Erythroblast (primary cell): Measurements from ENCODE around the gene GNG7.
A peak's percentile ranks its signal among the peaks of the same experiment; 100 is the strongest.

Experiments
- DNase-seq, 2 experiments: peaks; one replicate each; lab custom pipeline; 2025; lab: John Stamatoyannopoulos, UW
- GATA1 ChIP-seq: IDR thresholded peaks from 2 replicates; pipeline ENCODE4 v1.6.1; 2011; ENCODE audit warnings: low read depth, mild to moderate bottlenecking, control low read depth, low read length, moderate library complexity
- POLR2A ChIP-seq: IDR thresholded peaks from 2 replicates; pipeline ENCODE4 v1.6.1; 2011; ENCODE audit warnings: mild to moderate bottlenecking, low read length

The GNG7 gene

DNA sequence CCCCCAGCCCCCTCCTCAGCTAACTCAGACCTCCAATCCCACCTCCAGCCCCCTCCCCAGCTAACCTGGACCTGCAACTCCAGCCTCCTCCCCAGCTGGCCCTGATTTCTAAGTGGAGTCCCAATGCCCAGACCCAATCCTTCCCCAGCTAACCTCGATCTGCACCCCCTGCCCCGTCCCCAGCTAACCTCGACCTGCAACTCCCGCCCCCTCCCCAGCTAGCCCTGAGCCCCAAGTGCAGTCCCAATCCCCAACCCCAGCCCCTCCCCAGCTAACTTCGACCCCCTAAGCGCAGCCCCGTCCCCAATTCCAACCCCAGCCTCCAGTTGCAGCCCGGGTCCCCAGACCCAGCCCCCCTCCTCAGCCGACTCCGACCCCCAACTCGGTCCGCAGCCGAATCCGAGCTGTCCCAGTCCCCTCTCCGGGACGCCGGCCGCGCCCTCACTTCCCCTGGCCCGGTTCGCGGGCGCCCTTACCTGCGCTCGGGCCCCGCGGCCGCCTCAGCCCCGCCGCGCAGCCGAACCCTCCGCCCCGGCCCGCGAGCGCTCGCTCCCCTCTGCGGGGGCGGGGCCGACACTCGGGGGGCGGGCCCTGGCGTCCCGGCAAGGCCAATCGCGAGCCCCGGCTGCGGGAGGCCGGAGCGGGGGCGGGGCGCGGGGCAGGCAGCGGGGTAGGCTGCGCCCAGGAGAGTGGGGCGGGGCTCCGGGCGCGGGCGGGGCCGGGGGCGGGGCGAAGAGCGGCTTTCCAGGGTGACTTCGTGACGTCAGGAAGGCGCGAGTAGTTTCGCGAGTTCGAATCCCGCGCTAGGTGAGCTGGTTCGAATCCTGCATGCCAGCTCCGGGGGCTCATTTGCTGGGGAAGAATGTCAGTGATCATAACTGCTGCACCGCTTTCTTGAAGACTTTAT, at the start of gene GNG7:
TSS of gene GNG7 (minus strand) at position 525 of the 907 bp plus-strand sequence. CDS start 182,006 bp downstream, outside the sequence.
- TF ChIP-seq POLR2A: no peak
- no peak for TF ChIP-seq GATA1
- peak; percentile 93 to 96 for DNase-seq

DNA sequence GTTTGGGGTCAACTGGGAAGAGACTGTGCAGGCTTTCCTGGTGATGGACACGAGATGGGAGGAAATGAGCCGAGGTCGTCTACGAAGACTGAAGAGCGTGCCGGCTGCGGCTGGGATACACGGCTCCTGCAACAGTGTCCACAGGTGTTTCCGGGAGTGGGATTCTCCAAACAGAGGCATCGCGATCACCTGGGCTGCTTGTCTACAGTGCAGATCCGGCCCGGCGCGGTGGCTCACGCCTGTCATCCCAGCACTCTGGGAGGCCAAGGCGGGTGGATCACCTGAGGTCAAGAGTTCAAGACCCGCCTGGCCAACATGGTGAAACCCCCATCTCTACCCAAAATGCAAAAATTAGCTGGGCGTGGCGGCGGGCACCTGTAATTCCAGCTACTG, 48.9 kb upstream of the GNG7 start:
- no peak for DNase-seq
- TF ChIP-seq GATA1 (no peak), POLR2A (no peak)

DNA sequence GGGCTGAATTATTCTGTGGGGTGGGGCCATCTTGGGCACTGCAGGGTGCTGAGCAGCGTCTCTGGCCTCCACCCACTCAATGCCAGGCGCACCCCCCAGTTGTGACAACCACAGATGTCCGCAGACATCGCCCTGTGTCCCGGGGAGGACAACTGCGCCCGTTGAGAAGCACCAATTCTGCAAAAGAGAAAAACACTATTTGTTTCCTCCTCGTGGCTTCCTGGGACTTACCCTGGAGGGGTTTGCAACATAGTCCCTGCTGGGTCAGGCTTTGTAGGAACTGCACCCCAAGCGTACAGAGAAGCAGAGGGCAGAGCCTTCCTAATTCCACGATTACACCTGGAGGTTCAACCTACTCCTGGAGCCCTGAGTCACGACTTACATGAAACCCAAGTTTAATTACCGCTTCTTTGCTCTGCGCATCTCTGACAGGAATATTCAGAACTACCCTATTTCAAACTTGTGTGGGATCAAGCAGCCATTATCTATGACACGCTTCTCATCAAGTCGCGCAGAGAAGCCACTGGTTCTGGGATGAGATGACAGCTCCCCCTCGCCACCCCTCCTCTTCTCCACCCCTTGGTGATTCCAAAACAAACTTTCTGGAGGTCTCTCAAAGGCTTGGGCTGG, 48.4 kb upstream of the GNG7 start:
- TF ChIP-seq POLR2A (no peak), GATA1 (no peak)
- DNase-seq: no peak

DNA sequence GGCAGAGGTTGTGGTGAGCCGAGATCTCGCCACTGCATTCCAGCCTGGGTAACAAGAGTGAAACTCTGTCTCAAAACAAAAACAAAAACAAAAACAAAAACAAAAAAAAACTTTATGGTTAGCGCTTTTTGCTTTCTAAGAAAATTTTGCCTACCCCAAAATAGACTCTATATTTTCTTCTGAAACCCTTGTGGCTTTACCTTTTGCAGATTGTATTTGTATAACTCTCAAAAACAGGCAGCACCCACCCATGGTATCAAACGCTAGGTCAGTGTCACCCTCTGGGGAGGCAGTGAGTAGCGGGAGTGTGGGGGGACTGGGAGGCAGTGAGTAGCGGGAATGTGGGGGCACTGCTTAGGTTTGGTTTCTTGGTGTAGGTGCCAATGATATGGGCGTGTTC, 44.9 kb upstream of the GNG7 start:
- no peak for DNase-seq
- no peak for TF ChIP-seq POLR2A
- no peak for TF ChIP-seq GATA1

DNA sequence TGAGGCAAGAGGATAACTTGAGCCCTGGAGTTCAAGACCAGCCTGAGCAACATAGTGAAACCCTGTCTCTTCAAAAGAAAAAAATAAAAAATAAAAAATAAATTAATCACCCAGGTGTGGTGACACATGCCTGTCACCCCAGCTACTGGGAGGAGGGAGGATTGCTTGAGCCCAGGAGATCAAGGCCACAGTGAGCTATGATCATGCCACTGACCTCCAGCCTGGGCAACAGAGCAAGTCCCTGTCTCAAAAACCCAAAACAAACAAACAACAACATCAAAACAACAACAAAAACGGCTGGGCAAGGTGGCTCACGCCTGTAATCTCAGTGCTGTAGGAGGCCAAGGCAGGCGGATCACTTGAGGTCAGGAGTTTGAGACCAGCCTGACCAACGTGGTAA, 41.6 kb upstream of the GNG7 start:
- TF ChIP-seq GATA1 (no peak), POLR2A (no peak)
- DNase-seq: no peak

DNA sequence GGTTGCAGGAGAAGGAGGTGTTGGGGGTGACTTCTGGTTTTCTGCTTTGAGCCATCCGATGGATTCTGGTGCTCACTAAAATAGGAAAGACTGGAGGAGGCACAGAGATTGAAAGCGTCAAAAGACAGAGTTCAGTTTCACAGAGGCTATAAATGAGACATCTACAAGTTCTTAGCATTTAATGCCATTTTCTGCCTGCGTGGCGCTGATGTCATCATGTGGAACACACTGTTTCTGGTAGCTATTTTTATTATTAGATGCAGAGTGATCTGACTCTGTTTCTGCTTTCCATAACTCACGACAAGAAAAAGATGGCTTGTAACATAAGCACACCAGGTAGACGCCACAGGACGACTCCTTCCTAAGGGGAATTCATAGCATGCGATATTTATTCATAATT, 40.6 kb upstream of the GNG7 start:
- TF ChIP-seq GATA1 (no peak), POLR2A (no peak)
- DNase-seq: no peak

DNA sequence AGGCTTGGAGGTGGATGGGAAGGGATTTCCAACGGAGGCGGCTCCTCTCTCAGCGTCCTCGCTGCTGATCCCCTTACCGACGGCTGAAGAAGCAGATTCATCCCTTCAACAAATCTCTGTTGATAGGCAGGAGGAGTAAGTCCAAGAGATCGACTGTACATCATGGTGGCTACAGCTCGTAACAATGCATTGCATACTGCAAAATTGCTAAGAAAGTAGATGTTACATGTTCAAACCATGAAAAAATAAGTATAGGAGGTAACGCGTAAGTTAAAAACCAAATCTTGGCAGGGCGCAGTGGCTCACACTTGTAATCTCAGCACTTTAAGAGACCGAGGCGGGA, 37.8 kb upstream of the GNG7 start:
- no peak for TF ChIP-seq POLR2A
- TF ChIP-seq GATA1: no peak
- no peak for DNase-seq

DNA sequence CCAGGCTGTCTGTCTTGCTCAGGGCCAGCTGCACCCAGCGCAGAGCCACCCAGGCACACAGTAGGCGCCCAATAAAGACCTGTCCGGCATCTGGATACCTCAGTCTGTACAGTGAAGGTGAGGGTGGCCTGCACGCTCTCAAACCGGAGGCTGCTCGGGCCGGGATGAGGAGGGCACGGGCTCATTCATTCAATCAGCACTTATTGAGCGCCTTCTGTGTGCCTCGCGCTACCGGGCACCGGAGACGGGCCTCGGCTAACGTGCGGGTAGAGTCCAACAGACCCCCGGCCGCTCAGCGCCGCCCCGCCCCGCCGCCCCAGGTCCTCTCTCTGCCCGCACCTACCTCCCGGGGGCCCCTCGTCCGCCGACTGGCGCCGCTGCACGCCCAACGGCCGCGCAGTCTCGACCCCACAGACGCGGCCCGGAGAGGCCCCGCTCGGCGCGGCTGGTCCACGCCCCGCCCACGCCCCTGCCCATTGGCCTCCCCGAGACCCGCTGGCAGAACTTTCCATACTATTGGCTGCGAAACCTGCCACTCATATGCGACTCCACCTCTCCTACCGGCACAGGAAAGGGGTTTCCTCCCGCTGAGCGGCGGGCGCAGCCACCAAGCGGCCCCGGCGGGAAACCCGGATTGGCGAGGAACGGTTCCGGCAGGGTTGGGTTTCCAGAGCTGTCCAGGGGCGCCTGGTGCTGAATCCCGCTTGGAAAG, 37.3 kb upstream of the GNG7 start, which contains the start of gene SLC39A3:
TSS of gene SLC39A3 (minus strand) at position 416 of the 712 bp plus-strand sequence. CDS start 2,760 bp downstream, outside the sequence.
- TF ChIP-seq POLR2A (peak; percentile 40), GATA1 (no peak)

DNA sequence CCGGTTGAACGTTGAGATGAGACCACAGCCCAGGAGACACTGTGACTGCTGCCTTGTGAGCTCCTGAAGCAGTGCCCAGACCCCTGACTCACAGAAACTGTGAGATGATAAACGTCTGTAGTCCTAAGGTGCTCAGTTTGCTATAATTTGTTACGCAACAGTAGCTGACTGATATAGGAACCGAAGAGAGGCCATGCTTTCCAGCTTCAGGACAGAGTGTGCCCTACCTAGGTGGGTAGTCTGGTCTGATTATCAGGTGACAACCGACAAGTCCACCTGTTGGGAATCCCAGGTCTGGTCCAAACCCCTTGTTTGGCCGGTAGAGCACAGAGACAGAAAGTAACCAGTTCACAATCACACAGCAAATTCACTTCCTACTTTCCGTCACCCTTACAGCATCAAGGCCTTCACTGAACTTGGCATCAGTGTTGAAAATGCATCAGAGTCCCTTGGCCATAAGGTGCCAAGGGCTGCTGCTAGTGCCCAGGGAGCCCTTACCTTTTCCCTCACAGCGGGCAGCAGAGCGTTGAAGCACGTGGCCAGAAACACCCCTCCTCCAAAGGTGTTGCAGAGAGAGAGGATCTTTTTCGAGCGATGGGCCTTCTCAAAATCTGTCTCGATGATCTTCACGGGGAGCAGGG, 34.2 kb upstream of the GNG7 start:
- DNase-seq: no peak
- no peak for TF ChIP-seq GATA1
- peak; percentile 31 for TF ChIP-seq POLR2A

More for the DNA sequence above, 37.3 kb upstream of the GNG7 start, which contains the start of gene SLC39A3:
- peak; percentile 99 for DNase-seq

DNA sequence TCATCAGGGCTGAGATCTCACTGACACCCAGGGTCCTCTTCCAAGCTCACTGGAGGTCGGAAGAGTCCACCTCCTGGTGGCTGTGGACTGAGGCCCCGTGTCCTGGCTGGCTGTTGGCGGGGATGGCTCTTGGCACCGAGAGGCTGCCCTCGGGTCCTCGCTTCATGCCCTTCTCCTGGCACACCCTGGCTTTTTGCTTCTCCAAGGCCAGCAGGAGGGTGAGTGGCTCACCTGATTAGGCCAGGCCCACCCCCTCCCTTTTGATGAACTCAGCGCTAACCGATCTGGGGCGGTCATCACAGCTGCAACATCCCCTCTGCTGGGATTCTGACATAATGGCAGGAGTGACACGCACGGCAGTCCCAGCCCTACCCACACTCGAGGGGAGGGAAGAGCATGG, 32.9 kb upstream of the GNG7 start:
- no peak for DNase-seq

DNA sequence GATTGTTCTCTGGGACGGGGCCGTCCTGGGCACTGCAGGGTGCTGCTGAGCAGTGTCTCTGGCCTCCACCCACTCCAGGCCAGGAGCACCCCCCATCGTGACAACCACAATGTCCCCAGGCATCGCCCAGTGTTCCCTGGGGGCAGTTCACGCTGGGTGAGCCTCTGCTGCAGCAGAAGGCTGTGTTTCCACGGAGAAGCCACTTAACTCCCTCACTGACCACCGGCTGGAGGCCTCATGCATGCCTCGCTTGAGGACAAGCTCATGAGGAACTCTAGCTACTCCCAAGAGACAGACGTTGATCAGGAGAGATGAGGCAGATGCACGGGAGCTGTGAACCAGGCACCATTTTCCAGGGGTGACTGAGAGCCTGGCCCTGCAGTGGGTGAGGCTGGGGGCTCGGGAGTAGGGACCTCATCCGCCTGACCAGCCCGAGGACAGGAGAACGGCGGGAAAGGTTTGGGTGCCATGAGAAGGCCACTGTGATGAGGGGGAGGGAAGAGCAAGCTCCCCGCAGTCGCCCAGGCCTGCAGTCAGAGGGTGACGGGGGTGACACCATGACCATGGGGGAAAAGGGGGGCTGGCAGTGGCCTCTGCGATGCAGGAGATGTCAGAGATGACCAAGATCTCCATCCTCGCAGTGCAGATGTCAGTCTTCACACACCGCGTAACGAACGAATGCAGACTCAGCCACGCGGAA, 32.2 kb upstream of the GNG7 start:
- no peak for DNase-seq

More for the DNA sequence above, 32.9 kb upstream of the GNG7 start:
- TF ChIP-seq POLR2A (no peak), GATA1 (no peak)

DNA sequence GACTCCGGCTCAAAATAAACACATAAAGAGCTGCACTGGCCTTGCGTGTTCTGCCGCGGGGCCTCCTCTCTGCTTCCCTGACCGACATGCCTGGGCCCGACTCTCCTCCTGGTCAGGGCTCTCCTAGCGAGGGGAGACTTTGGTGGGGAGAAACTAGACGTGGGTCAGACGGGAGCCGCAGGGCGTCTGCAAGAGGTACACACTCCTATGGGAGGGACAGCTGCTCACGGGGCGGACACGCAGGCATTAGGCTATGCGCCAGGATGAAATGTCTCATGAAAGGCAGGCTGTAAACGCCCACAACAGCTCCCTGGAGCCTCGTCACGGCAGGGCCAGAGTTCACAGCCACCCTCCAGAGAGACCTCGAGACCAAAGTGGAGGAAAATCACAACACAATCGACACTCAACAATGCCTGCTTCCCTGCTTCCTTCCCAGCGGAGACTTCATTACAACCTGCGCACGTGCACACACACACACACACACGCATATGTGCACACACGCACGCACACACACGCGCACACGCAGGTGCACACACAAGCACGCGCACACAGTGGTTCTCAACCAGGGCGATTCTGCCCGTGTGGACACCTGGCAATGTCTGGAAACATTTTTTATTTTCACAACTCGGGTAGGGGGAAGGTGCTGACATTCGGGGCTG, 31.6 kb upstream of the GNG7 start:
- DNase-seq: no peak

More for the DNA sequence above, 32.2 kb upstream of the GNG7 start:
- TF ChIP-seq POLR2A: no peak
- no peak for TF ChIP-seq GATA1

More for the DNA sequence above, 31.6 kb upstream of the GNG7 start:
- no peak for TF ChIP-seq POLR2A
- TF ChIP-seq GATA1: no peak
